ENCODE results near the gene WSCD1.

DNA sequence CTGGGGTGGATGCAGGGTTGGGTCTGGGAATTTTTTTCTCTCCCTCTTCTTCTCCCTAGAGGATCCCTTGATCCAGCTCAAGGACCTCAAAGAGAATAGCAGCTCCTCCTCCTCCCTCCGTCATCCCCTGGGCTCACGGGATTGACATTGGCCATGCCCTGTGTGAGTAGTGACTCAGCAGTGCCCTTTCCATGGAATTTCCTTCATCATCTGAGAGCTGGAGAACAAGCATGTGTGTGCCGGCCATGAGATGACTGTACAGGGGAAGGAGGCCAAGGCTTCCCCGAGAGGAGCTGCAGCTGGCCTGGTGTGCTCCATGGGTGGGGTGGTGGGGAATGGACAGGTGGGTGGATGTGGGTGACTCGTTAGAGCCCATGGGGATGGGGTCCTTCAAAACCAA is 8.9 kb upstream of the WSCD1 start:
- TF ChIP-seq FOXP2 (optimal IDR thresholded peaks at IDR 0.05; ENCODE audit: control extremely low read depth, extremely low read length, insufficient read depth): no peak
- no peak for TF ChIP-seq POLR2AphosphoS5 (IDR thresholded peaks at IDR 0.05; ENCODE audit: borderline replicate concordance, low read depth, low read length)
